IPS-NIHi7 (cell line): ENCODE data around the gene GPR143.
A peak's percentile ranks its signal among the peaks of the same experiment; 100 is the strongest.

ENCODE experiments used
- DNase-seq: peaks from one replicate; pipeline ENCODE4 v3.0.0; 2012; ENCODE audit warnings: mixed read lengths; ENCODE audit errors: extremely low spot score

Gene GPR143

DNA sequence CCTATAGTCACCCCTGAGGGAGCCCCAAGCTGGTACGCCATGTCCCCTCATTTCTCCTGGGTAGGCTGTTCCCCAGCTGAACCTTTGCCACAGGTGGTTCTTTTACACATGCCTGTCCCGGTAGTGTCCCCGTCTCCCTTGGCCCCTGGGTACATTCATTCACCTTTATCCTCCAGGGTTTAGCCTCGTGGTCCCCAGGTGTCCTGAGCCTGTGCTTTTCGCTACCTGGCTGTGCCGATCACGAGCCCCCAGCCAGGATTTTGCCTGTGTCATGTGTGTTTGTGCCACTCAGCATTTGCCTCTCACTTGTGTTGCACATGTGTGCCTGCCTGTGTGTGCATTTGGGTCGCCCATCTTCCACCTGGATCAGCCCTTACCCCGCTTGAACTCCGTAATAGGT, 57.6 kb downstream of the GPR143 start:
- DNase-seq: no peak

DNA sequence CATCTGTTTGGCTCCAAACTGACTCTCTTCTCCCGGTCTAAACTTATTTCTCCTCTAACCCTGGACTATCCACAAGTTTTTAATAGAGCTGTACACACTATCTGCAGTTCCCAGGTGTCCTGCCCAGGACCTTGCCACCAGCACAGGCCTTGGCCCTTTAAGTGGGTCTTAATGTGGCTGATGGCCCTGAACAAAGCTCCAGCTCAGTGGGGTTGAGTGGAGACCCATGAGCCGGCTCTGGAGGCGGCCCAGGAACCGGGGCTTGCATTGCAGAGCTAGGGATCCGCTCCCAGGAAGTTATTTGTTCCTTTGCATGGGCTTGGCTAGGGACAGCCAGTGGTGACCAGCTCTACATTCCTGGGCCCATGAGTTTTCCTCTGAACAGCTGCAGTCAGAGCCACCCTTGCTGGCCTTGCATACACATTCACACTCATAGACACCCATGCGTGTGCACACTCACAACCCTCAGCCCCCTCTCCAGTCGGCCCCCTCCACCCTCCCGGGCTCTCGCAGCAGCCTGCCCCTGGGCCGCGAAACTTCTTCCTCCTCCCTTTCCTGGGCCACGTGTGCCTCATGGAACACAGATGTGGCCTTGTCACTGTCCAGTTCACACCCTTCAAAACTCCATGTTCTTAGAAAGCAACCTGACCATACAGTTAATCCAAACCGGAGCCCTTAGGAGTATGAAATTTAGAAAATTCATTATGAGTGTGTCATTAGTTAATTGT, 58.2 kb downstream of the GPR143 start:
- no peak for DNase-seq

DNA sequence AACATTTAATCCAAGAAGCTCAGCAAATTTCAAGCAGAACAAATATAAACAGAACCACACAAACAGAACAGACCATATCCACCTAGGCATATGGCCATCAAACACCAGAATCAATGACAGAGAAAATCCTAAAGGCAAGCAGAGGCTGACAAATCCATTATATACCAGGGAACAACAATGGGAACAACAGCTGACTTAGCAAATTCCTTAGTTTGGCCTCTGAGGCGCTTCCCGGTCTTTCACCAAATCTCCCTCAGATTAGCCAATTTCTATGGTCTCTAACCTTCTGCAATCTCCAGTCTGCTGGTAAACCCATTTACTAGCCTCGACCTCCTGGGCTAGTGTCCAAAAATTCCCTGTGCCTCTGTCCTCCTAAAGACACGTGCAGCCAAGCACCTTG, 59.2 kb downstream of the GPR143 start:
- DNase-seq: no peak

DNA sequence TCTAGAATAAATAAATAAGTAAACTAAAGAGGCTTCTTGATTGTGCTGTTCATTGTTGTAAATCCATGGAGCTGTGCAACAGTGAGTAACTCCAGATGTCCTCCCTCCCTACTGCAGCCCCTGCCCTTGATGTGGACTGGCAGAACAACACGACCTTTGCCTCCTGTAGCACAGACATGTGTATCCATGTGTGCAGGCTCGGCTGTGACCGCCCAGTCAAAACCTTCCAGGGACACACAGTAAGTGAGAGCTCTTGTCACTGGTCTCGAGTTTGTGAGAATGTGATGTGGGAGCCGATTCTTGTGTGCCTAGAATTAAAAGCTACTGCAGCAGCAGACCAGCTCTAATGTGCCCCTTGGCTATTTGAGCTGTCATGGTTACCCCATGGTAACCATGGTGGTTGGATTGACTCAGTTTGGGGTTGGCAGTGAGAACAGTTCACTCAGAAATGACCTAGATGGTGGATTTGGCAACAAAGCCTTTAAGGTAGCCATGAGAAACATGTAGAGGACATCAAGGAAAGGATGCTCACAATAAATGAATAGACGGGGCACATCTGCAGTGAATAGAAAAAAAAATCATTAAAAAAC, 60.7 kb downstream of the GPR143 start:
- DNase-seq: no peak

DNA sequence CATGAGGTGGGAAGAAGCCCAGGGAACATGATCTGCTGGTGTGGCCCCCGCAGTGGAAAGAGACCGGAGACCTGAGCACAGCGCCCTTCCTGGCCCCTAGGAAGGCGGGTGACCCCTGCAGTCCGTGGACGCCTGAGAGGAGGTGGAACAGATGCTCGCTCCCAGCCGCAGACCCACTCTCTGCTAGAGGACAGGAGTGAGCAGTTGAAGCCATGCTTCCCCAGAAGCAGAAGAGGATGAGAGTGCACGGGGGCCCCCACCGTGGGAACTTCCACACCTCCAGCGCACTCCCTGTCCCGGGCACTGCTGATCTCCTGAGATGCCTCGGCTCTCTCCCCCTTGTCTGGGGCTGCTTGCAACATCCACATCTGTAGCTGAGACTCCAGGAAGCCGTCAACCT, 62.2 kb downstream of the GPR143 start:
- no peak for DNase-seq

DNA sequence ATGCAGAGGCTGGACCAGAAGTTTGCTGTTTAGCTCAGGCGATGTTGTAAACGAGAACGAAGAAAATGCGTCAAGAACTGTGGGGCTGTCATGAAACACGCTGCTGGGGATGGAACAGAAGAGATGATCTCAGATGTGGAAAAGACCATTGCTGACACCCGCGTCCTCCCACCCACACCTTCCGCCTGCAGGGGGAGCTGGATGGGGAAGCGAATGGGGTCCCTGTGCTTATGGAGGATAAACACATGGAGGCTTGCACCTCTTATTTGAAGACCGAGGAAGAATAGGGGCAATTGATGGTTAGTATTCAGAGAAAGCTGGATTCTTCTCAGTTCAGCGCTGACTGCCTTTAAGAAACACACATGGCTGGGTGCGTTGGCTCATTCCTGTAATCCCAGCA, 63.9 kb downstream of the GPR143 start:
- no peak for DNase-seq

DNA sequence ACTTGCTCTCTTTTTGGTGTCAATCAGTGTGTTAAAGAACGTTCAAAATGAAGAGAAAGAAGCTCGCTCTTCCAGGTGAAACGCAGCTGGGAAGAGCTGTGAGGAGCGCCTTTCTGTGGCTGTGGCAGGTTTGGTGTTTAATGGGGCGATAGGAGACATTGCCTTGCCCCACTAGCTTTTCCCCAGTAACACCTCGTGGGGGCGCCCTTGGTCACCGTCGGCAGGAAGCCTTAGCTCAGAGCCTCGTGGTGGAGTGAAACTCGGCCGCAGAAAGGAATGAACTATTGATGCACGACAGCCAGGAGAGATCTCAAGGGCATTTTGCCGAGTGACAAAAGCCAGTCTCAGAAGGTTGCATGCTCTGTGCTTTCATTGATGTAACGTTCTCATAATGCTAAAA, 65.1 kb downstream of the GPR143 start:
- peak; percentile 45 for DNase-seq

DNA sequence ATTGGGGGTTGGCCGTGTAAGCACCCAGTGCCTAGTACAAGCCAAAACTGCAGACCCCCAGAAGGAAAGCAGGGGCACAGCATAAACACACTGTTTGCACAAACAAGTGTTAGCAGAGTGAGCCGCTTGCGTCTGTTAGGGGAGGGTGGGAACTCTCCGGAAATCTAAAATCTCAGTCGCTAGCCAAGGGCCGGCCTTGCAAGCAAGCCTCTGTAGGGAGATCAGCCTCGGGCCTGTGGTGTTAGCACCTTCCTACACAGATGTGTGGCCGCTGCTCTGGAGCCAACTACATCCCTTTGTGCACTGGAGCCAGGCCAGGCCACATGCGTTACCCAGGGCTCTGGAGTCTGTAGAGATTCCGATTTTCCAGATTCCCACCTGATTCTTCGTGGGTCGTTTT, 67.1 kb downstream of the GPR143 start:
- no peak for DNase-seq

DNA sequence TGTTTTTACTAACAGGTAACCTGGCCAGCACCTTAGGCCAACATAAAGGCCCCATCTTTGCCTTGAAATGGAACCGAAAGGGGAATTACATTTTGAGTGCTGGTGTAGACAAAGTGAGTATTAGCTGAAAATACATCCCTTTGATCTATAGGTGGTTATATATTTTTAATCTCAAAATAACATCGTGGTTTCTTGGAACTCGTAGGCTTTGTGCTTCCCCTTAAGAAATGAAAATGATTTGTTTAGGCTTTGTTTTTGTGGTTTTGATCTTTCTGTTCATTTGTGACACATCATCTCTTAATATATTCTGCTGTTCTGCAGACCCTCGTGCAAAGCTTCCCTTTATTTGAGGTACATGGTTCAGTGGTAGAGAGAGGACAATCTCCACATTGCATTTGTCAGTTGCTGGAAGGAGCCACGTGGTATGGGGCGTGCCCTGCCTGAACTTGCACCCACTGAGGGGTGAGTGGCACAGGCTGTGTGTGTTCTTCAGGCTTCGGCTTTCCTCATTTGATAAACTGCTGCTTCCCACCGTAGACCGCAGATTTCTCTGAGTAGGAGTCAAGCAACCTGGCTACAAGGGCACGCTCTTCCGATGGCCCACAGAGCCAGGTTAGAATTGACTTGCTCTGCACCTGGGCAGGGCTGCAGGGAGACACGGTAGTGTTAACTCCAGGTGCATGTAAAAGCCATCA, 72.2 kb downstream of the GPR143 start:
- DNase-seq: no peak

DNA sequence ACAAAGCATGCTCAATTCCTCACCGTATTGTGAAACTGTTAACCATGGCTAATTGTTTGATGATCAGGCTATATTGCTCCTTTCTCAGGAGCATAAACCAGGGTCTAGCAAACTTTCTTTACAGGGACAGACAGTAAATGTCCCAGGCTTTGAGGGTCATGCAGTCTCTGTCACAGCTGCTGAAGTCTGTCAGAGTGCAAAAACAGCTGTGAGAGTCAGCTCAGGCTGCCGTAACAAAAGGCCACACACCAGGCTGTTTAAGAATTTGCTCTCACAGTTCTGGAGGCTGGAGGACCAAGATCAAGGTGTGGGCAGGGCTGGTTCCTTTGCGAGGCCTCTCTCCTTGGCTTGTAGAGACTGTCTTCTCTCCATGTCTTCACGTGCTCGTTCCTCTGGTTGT, 75.6 kb downstream of the GPR143 start:
- DNase-seq: no peak

DNA sequence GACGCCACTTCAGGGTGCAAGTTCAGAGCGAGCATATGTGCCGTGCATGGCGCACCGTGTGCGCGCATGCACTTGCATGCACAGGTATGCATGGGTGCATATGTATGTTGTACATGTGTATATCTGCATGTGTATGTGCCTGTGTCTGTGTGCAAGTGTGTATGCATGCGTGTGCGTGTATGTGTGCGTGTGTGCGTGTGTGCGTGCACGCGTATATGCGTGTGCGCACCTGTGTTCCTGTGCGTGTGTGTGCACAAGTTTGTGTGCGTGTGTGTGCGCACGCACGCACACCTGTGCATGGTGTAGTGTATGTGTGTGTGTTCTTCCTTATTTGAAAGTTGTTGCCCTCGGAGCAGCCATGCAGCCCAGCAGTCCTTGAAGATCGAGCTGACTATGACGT, 76.8 kb downstream of the GPR143 start:
- no peak for DNase-seq

DNA sequence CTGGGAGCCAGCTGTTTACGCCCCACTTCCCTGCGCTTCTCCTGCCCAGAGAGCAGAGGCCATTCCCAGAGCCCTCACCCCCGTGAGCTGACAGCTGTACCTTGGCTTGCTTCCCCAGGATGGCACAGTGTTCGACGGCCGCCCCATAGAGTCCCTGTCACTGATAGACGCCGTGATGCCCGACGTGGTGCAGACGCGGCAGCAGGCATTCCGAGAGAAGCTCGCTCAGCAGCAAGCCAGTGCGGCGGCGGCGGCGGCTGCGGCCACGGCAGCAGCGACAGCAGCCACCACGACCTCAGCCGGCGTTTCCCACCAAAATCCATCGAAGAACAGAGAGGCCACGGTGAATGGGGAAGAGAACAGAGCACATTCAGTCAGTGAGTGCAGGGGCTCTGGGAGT, 77.7 kb downstream of the GPR143 start:
- DNase-seq: no peak

DNA sequence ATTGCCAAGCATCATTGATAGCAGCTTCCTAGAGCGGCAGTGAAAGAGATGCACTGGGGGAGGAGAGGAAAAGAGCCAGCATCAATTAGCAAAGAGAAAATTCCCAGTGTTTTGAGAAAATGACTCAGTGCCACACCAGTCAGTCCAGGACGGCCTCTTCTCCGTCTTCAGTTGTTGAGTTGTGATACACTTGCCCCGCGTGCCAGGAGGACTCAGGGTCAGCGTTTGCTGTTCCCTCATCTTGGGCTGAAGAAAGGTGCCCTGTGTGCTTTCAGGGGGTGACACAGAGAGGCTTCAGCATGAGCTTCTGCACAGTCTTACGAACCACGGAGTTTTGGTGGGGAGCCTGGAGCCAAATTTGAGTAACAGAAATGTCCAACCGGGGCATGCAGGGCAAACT, 82.3 kb downstream of the GPR143 start:
- DNase-seq: no peak

DNA sequence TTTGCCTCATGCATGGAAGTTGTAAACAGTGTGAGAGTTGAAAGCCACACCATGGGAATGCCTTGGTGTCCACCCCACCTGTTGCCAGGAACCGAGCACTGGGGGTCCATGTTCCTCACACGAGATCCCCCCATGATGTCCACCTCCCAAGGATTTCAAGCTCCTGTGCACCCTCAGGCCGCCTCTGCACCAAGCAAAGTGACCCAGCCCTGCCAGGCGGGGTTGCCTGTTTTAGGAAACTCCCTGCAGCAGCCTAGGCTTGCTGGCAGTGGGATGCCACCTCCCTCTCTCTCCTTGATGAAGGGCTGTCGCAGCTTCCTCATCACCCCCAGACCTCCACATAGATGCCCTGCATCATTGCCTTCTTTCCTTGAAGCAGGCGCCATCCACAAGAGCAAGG, 82.8 kb downstream of the GPR143 start:
- DNase-seq: no peak

DNA sequence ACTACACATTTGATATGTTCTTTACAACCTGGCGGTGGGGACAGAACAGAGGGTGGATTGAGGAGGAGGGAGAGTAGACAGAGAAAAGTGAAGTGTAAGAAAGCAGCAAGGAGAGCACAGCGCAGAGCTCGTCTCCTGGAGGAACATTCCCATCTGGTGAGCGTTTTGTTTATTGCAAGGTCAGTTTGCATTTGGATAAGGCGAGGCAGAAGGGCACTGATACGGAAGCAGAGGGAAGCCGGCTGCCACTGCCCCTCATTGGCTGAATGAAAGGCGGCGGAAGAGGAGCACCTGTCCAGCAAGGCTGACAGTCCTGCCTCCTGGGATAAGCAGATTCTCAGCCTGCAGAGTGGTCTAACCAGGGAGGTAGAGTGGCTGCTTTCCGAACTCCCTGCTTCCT, 83.2 kb downstream of the GPR143 start:
- peak; percentile 48 for DNase-seq

DNA sequence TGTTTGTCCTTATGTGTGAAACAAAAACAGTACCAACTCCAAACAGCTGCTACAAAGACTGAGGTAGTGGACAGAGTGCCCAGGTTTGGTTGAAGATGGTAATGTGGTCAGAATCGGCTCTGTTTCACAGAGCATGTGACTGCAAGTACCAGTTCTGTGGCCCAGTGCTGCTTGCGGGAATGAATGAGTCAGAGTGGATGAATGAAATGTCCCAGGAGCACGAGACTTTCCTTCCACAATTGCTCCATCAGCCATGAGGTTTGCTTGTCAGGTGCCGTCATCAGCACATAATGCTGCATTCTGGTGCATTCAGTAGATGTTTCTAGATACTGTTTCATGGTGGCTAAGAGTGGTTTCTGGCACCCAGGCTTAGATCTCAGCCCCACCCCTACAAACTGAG, 84.2 kb downstream of the GPR143 start:
- no peak for DNase-seq

DNA sequence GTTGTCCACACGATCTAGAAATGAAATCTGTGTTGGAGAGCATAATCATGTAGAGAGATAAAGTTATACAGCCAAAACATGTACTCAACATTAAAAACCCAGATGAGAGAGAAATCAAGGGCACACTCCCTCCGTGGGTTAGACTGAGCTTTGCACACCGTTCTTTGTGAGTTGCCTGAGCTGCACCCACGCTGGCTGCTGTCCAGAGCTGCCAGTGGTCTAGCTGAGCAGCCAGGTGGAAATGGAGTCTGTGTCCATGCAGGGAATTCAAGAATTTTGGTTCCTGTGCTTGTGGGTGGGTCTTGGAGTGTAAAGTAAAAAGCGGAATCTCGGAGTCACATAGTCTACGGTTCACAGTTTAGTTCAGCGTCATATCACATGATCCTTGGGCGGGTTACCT, 84.6 kb downstream of the GPR143 start:
- DNase-seq: no peak

DNA sequence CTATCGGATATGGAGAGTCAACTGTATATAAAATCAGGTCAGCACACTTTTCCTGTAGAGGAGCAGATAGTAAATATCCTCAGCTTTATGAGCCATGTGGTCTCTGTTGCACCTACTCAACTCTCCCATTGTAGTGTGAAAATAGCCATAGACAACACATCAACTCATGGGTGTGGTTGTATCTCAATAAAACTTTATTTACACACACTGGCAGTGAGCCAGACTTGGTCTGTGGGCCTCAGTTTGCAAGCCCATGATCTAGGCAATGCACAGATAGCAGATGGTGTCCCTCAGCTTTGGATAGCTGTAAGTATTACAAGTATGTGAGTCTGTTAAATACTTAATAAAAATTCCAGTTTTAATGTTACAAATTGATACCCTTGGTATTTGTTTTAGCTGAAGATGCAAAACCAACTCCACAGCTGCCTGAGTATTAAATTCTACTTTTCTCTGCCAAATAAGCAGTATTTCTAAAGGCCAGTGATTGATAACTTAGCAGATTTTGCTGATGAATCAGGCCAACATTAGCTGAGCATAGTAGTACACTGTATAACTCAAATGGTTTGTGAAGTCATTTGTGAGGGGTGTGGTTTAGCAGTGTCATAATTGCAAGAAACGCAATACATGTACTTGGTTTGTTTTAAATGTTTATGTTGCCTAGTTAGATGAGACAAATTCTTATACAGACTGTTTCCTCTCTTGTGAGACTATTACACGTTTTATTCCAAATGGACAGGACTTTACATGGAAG, 87.3 kb downstream of the GPR143 start:
- DNase-seq: no peak

DNA sequence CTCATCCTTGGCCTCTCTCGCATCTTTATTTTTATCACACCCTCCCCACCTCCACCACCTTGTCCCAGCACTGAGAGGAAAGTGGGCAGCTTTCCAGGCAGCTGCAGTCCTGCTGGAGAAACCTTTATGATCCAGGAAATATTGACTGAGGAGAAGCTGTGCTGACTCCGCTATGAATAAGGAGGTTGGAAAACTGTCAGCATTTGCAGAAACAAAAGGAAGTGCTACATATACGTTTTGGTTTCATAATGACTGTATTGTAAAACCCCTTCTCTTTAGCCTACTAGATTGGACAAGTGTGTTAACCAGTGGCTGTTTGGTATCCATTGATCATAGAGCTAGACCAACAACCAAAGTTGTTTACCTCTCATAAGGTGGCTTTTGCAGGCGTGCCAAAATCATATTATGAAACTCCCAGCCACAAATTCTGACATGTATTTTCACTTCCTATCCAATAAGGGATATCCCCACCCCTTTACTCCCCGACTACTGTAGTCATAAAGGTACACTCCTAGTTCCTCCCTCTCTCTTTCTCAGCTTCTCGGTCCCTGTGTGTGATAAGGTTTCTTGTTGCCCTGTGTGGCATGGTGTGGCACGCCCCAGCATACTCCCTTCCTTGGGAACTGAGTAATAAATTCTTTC, 88.4 kb downstream of the GPR143 start:
- no peak for DNase-seq

DNA sequence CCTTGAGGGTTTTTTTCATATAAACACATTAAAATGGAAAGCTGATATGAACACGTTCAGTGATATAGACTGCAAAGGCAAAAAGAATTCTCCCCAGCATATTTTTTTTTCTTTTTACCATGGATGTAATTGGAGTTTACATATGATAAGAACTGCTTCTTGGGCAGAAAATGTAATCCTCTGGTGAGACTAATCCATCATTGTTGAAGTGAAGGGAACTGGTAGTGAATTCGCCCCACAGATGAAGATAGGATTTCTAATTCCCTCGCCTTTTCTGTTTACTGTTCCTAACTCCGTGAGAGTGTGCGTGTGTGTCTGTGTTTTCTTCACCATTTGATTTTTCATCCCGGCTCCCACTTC, 88.9 kb downstream of the GPR143 start:
- no peak for DNase-seq

DNA sequence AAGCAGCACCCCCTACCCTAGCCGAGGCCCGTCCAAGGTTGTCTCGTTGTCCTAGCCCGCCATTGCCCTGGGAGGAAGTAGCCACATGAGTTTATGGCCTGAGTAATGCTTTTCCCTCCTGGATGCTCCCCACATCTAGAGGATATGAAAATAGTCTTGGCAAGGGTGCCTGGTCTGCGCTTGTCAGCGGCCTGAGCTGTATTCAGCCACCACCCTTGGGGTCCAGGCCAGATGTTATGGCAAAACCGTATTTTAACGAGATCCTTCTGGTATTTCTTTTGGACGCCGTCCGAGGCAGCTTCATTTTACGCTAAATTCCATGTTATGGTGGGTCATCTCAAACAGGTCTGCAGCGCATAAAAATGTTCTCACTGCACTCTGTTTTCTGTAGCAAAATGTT, 89.3 kb downstream of the GPR143 start:
- no peak for DNase-seq
